Measurements from ENCODE around the gene ZNF425.
"Not testable (repeated sequence)": the region's sequence is repeated elsewhere in the genome, so short reads cannot be mapped to it uniquely, and the experiment has no call there.

Gene ZNF425

GRCh38 chr7:149081914-149082313 lies 44.2 kb downstream of the ZNF425 start:
- Histone ChIP-seq H3K4me3 (no peak overlapping the region), H3K27ac (no peak overlapping the region)

GRCh38 chr7:149077594-149077993 lies 48.5 kb downstream of the ZNF425 start:
- Histone ChIP-seq H3K27ac (no peak overlapping the region), H3K4me3 (no peak overlapping the region)

- Histone ChIP-seq H3K27ac (peak overlapping the region in 17 of 21 experiments; percentile 9 to 76 (median 55)), H3K4me3 (no peak overlapping the region)
Measured at GRCh38 chr7:149075286-149075685, 50.8 kb downstream of the ZNF425 start.

GRCh38 chr7:149074116-149074885 lies 51.8 kb downstream of the ZNF425 start:
- Histone ChIP-seq H3K4me3 (no peak overlapping the region), H3K27ac (peak overlapping the region in 17 of 21 experiments; percentile 18 to 77 (median 55))

GRCh38 chr7:149072438-149072775 lies 53.7 kb downstream of the ZNF425 start:
- Histone ChIP-seq H3K27ac (peak overlapping the region in 3 of 21 experiments; percentile 6 to 60 (median 9)), H3K4me3 (no peak overlapping the region)

- peak overlapping the region in 8 of 21 experiments; percentile 6 to 60 (median 26) for H3K27ac ChIP-seq
Measured at GRCh38 chr7:149071641-149072437, 54.3 kb downstream of the ZNF425 start.

GRCh38 chr7:149071182-149071635 lies 54.9 kb downstream of the ZNF425 start:
- Histone ChIP-seq H3K27ac (peak overlapping the region in 3 of 21 experiments; percentile 23 to 49 (median 28)), H3K4me3 (no peak overlapping the region)

More at GRCh38 chr7:149071641-149072437, 54.3 kb downstream of the ZNF425 start:
- no peak overlapping the region for H3K4me3 ChIP-seq

- no peak overlapping the region for H3K4me3 ChIP-seq
- no peak overlapping the region for H3K27ac ChIP-seq
Measured at GRCh38 chr7:149070372-149071125, 55.6 kb downstream of the ZNF425 start.

GRCh38 chr7:149067869-149068268 lies 58.3 kb downstream of the ZNF425 start:
- Histone ChIP-seq H3K27ac (no peak overlapping the region), H3K4me3 (no peak overlapping the region)

GRCh38 chr7:149063476-149063875 lies 62.6 kb downstream of the ZNF425 start:
- H3K4me3 ChIP-seq = no peak overlapping the region

GRCh38 chr7:149062217-149062899 lies 63.8 kb downstream of the ZNF425 start:
- not testable (repeated sequence) for H3K27ac ChIP-seq, H3K4me3 ChIP-seq

More at GRCh38 chr7:149063476-149063875, 62.6 kb downstream of the ZNF425 start:
- peak overlapping the region in 3 of 21 experiments; percentile 1 to 37 (median 7) for H3K27ac ChIP-seq

- peak overlapping the region in 4 of 21 experiments; percentile 5 to 56 (median 24) for H3K27ac ChIP-seq
- no peak overlapping the region for H3K4me3 ChIP-seq
Measured at GRCh38 chr7:149060156-149060555, 66.0 kb downstream of the ZNF425 start.

- H3K4me3 ChIP-seq = no peak overlapping the region
- H3K27ac ChIP-seq = no peak overlapping the region
Measured at GRCh38 chr7:149053885-149054284, 72.2 kb downstream of the ZNF425 start.

- H3K4me3 ChIP-seq = no peak overlapping the region
Measured at GRCh38 chr7:149053384-149053783, 72.7 kb downstream of the ZNF425 start.

More at GRCh38 chr7:149053384-149053783, 72.7 kb downstream of the ZNF425 start:
- H3K27ac ChIP-seq = no peak overlapping the region
